NCI-H510A (cell line): ENCODE data around the gene NIM1K.
"Not testable (repeated sequence)": the region's sequence is repeated elsewhere in the genome, so short reads cannot be mapped to it uniquely, and the experiment has no call there.

ENCODE experiments used
- DNase-seq: peaks from one replicate; lab custom pipeline; 2025; lab: John Stamatoyannopoulos, UW

The NIM1K gene

DNA sequence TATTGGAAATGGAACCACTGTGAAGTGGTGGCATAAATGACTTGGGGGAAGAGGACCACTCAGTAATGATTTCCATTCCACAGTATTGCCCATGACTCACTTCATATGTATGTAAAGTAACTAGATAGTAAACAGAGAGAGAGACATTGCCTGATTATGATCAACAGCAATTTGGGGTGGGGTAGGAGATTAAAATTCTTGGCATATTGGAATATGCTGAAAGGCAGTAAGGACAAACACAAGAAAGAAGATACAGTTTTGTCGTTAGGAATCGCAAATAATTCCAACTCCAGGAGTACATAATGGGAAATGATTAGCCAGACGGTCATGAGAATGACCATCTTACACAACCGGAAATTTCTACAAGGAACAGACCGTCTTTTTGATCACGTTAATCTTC lies 122.7 kb downstream of the NIM1K start:
- DNase-seq = no peak

DNA sequence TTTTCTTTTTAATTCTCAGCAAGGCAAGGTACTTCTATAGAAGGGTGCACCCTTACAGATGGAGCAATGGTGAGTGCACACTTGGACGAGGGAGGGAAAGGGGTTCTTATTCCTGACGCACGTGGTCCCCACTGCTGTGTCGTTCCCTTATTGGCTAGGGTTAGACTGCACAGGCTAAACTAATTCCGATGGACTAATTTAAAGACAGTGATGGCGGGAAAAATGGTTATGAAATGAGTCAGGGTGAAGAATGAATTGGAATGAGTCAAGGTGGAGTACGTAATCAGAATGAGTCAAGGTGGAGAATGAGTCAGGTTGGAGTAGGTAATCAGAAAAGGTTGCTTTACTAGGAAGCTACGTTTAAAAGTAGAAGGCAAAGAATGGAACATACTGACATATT lies 123.2 kb downstream of the NIM1K start:
- DNase-seq = no peak

DNA sequence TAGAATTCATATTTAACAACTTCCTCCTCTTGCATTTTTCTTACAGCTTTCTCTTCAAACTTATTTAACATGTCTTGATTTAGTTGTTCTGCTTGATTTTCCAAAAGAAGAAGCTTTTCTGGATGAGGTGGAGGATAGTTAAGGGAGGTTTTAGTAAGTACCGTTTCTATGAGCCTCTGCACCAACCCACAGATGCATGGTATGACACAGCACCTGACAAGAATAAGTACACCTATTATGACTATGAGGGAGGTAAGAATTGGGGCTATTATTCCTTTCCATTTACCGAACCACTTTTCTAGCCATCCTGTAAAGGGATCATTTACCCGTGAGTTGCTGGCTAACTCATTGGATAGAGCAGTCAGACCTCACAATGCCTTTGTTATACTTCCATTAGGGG lies 123.7 kb downstream of the NIM1K start:
- DNase-seq = no peak

DNA sequence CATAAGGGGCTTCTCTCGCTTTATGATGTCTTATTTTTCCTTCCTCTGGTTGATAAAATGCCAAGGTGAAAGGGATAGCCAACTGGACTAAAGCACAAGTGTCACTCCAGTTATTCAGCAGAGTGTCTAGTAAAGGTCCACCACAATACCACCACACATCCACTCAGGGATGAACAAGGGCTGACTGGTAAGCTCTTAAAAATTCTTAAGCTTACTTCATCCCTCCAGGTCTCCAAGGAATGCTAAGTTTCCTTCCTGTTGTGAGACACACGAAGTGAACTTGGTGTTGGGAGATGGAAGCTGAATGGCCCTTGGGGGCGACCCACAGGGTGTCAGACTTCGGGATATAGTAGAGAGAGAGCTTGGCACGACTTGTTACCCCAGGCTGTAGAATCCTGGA lies 124.4 kb downstream of the NIM1K start:
- DNase-seq = no peak

DNA sequence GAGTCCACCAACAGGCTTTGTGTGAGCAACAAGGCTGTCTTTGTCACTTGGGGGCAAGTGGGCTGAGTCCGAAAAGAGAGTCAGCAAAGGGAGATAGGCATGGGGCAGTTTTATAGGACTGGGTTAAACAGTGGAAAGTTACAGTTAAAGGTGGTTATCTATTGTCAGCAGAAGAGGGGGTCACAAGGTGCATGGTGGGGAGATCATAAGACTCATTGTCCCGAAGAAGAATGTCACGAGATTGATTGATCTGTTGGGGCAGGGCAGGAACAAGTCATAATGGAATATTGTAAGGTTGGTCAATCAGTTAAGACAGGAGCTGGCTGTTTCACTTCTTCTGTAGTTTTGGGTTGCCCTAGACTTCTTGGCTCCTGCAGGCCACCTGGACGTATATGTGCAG lies 128.8 kb downstream of the NIM1K start:
- DNase-seq = no peak

DNA sequence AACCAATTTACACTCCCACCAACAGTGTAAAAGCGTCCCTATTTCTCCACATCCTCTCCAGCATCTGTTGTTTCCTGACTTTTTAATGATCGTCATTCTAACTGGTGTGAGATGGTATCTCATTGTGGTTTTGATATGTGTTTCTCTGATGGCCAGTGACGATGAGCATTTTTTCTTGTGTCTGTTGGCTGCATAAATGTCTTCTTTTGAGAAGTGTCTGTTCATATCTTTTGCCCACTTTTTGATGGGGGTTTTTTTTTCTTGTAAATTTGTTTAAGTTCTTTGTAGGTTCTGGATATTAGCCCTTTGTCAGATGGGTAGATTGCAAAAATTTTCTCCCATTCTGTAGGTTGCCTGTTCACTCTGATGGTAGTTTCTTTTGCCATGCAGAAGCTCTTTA lies 131.5 kb downstream of the NIM1K start:
- DNase-seq = not testable (repeated sequence)

DNA sequence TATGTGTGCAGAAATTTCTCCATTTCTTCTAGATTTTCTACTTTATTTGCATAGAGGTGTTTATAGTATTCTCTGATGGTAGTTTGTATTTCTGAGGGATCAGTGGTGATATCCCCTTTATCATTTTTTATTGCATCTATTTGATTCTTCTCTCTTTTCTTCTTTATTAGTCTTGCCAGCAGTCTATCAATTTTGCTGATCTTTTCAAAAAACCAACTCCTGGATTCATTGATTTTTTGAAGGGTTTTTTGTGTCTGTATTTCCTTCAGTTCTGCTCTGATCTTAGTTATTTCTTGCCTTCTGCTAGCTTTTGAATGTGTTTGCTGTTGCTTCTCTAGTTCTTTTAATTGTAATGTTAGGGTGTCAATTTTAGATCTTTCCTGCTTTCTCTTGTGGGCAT lies 133.6 kb downstream of the NIM1K start:
- not testable (repeated sequence) for DNase-seq
